Neural progenitor cell (in vitro differentiated cells): Measurements from ENCODE around the gene MMEL1.

Source experiments
- EZH2 ChIP-seq: fragments of 200-600 bp; sonication (generic); IDR thresholded peaks from 2 replicates; pipeline ENCODE4 v1.6.1; 2017; ENCODE audit warnings: antibody characterized with exemption, mild to moderate bottlenecking, moderate library complexity
- TF ChIP-seq, protein P1 (sequence below): fragments of 200-600 bp; sonication (generic); IDR thresholded peaks from 2 replicates; pipeline ENCODE4 v1.5.1; 2017; ENCODE audit warnings: antibody characterized with exemption, mild to moderate bottlenecking

DNA sequence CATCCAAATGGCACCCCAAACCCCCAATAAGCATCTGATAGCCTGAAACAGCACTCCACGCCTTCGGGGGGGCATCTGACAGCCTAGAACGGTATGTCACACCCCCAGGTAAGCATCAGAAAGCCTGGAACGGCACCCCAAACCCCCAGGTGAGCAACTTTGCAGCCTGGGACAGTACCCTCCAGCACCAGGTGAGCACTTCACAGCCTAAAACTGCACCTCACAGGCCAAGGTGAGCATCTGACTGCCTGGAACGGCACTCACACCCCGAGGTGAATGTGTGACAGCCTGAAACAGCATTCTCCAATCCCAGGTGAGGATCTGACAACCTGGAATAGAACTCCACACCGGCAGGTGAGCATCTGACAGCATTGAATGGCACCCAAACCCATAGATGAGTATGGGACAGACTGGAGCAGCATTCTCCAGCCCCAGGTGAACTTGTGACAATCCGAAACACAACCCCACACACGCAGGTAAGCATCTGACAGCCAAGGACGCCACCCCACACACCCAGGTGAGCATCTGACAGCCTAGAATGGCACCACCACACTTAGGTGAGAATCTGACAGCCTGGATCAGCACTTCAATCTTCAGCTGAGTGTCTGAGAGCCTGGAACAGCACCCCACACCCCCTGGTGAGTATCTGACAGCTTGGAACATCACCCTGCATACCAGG lies 18.3 kb upstream of the MMEL1 start:
- TF ChIP-seq, protein P1, sequence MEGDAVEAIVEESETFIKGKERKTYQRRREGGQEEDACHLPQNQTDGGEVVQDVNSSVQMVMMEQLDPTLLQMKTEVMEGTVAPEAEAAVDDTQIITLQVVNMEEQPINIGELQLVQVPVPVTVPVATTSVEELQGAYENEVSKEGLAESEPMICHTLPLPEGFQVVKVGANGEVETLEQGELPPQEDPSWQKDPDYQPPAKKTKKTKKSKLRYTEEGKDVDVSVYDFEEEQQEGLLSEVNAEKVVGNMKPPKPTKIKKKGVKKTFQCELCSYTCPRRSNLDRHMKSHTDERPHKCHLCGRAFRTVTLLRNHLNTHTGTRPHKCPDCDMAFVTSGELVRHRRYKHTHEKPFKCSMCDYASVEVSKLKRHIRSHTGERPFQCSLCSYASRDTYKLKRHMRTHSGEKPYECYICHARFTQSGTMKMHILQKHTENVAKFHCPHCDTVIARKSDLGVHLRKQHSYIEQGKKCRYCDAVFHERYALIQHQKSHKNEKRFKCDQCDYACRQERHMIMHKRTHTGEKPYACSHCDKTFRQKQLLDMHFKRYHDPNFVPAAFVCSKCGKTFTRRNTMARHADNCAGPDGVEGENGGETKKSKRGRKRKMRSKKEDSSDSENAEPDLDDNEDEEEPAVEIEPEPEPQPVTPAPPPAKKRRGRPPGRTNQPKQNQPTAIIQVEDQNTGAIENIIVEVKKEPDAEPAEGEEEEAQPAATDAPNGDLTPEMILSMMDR = no peak
- no peak for TF ChIP-seq EZH2
